ENCODE data around the gene RBM10.

Gene RBM10

GRCh38 chrX:47174846-47175587, 30.0 kb downstream of the RBM10 start:
- no peak for DNase-seq (ENCODE audit: extremely low read depth in 1 of 2, low read depth in 1 of 2)

DNA sequence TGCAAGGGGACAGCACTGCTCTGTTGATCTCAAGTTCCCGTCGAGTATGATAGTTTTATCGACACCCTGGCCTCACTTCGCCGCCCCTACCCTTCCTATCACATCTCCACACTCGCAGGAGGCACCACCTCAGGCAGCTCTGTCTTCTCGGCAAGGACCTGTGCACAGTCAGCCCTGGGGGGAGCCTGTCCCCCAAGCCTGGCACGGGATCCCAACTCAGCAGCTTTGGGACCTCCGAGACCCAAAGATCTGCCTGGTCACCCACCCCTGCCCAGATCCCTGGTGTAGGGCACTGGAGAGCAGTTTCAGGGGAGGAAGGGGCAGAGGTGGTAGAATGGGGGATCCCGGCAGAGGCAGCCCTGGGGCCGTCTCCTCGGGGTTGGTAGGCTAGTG, 30.6 kb downstream of the RBM10 start:
- DNase-seq (ENCODE audit: extremely low read depth in 1 of 2, low read depth in 1 of 2): no peak

DNA sequence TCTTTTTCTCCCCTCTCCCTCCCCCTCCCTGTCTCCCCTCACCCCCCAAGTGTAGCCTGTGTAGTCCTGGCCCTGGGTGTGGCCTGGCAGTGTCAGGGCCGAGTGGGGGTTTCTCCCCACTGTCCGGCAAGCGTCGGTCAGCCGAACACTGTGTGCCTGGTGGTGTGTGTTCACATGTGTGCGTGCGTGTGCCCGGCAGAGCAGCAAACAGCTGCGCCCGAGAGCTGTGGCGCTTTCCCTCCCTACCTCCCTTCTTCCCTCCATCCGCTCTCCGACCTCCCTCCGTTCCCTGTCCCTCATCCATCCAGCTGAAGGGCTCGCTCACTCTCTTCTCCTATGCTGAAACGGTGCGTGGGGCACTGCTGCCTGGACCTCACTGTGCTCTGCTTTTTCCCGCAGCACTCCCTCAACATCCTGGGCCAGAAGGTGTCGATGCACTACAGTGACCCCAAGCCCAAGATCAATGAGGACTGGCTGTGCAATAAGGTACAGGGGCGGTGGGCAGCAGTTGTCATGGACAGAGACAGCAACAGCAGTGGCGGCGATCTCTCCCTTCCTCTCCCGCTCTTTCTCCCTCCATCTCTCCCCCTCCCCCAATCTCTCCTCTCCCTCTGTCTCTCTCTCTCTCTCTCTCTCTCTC, 31.2 kb downstream of the RBM10 start:
- no peak for DNase-seq (ENCODE audit: extremely low read depth in 1 of 2, low read depth in 1 of 2)

GRCh38 chrX:47177079-47177478, 32.1 kb downstream of the RBM10 start:
- no peak for DNase-seq (ENCODE audit: extremely low read depth in 1 of 2, low read depth in 1 of 2)

DNA sequence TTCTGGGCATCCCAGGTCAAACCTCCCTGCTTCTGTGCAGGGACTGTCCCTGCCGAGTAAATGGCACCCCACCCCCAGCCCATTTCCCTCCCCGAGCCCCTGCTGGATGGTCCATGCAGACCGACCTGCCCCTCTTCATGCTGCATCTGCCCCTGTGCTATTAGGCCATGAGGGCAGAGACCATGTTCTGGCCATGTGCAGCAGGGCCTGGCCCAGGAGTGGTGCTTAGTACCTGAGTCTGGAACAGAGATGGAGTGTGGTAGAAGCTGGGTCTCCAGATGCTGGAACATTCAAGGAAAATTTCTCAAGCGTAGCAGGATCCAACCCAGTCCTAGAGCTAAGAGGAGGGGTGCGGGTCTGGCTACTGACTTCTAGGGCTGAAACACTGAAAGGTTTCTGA, 33.3 kb downstream of the RBM10 start:
- no peak for DNase-seq (ENCODE audit: extremely low read depth in 1 of 2, low read depth in 1 of 2)

- DNase-seq (ENCODE audit: extremely low read depth in 1 of 2, low read depth in 1 of 2): no peak
Observed at GRCh38 chrX:47179221-47179927, 34.4 kb downstream of the RBM10 start.

DNA sequence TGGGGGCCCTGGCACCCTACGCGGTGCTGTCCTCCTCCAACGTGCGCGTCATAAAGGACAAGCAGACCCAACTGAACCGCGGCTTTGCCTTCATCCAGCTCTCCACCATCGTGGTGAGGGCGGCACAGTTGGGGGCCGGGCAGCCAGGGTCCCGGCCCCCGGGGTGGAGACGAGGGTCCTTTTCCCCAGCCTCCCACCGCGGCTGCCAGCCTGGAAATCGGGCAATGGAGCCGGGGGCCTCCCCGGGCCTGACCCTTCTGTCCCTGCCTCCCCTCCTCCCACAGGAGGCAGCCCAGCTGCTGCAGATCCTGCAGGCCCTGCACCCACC, 34.9 kb downstream of the RBM10 start:
- no peak for DNase-seq (ENCODE audit: extremely low read depth in 1 of 2, low read depth in 1 of 2)

DNA sequence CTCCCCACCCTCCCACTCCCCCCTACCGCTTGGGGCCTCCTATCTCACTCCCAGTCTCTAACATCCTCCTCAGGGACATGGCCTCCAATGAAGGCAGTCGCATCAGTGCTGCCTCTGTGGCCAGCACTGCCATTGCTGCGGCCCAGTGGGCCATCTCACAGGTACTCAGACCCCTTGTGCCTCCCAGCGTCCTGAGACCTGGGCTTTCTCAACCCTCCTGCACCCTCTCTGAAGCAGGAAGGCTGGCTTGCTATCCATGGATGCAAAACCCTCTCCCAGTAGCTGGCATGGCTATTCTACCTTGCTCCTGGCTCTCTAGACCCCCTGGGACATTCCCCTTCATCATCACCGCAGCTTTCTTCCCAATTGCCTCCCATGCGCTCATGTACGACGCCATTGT, 35.3 kb downstream of the RBM10 start:
- DNase-seq (ENCODE audit: extremely low read depth in 1 of 2, low read depth in 1 of 2): no peak

DNA sequence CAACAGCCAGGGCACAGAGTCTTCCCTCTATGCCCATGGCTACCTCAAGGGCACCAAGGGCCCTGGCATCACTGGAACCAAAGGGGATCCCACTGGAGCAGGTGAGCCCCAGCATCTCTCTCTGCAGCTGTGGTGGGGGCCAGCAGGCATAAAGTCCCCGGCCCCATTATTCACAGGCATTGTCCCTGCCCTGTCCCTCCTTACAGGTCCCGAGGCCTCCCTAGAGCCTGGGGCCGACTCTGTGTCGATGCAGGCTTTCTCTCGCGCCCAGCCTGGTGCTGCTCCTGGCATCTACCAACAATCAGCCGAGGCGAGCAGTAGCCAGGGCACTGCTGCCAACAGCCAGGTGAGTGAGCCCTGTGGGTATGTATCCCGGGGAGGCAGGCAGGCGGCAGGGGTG, 36.3 kb downstream of the RBM10 start:
- DNase-seq (ENCODE audit: extremely low read depth in 1 of 2, low read depth in 1 of 2): no peak

GRCh38 chrX:47182106-47182700, 37.2 kb downstream of the RBM10 start:
- DNase-seq (ENCODE audit: extremely low read depth in 1 of 2, low read depth in 1 of 2): no peak

DNA sequence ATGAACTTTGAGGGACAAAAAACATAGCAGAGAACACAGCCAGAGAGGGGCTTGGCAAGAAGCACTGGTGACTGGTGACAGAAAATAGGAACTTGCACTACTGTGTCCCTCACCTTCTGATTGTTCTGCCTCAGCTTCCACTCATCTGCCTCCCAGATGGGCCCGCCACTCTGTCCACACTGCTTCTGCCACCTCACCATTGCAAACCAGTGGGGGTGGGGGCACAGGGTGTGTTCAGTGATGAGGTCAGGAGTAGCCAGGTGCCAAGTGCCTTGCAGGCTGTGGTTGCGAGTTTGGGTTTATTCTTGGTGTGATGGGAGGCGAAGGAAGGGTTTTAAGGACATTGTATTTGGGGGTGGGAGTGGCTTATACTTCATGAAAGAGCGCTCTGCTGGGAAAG, 39.5 kb downstream of the RBM10 start:
- DNase-seq (ENCODE audit: extremely low read depth in 1 of 2, low read depth in 1 of 2): no peak

- no peak for DNase-seq (ENCODE audit: extremely low read depth in 1 of 2, low read depth in 1 of 2)
Observed at GRCh38 chrX:47185241-47185640, 40.2 kb downstream of the RBM10 start.

- DNase-seq (ENCODE audit: extremely low read depth in 1 of 2, low read depth in 1 of 2): no peak
Observed at GRCh38 chrX:47186096-47186740, 41.2 kb downstream of the RBM10 start.

- DNase-seq (ENCODE audit: extremely low read depth in 1 of 2, low read depth in 1 of 2): no peak
Observed at GRCh38 chrX:47187106-47187677, 42.2 kb downstream of the RBM10 start.

DNA sequence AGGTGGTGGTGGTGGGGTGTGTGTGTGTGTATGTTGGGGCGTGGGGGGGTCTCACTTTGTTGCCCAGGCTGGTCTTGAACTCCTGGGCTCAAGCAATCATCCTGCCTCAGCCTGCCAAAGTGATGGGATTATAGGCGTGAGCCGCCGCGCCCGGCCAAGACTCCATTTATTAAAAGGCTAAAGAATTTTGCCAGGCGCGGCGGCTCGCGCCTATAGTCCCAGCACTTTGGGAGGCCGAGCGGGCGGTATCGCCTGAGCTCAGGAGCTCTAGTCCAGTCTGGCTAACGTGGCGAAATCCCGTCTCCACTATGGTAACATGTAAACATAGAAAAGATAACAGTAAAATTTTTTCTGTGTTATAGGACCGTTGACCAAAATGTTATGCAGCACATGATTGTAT, 44.9 kb downstream of the RBM10 start:
- DNase-seq (ENCODE audit: extremely low read depth in 1 of 2, low read depth in 1 of 2): no peak

GRCh38 chrX:47190445-47191269, 45.6 kb downstream of the RBM10 start:
- DNase-seq (ENCODE audit: extremely low read depth in 1 of 2, low read depth in 1 of 2): peak; percentile 70 to 79

DNA sequence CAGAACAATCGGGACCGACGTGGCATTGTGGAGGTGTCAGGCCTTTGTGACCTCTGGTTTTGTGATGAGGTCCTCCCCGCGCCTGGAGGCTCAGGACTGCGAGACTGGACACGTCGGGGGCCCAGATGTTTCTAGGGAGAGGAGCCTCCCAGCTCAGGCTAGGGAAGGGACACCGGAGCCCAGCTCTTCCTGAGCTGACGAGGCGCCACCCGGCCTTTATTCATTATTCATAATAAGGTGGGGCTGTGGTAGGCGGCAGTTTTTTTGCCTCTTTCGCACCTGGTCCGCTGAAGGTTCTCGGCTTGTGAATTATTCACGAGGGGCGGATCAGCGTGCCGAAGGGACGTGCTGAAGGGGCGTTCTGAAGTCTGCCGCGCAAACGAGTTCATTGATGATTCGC, 46.3 kb downstream of the RBM10 start:
- peak in 1 of 2 donors; percentile 34 for DNase-seq (ENCODE audit: extremely low read depth in 1 of 2, low read depth in 1 of 2)

DNA sequence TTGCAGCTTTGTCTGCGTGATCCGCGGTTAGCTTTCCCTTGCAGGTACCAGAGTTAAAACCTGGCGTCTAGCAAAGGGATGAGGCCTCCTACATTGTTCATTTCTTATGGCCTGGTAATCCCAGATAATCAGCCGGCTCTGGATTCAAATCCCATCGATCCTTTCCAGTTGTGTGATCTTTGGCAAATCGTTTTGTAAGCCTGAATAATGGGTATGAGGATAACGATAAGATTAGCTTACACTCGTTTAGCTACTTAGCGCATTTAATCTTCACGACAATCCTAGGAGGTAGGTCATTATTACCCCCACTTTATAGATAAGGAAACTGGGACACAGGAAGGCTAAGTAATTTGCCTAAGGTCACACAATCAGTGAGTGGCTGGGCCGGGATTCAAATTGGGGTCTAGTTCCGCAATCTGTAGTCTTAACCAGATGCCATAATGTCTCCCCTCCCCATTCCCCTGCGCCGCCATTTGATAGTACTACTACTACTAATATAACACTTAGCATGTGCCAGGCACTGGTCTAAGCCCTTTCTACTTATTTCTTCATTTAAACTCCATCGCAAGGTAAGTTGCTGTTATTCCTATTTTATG, 46.9 kb downstream of the RBM10 start:
- no peak for DNase-seq (ENCODE audit: extremely low read depth in 1 of 2, low read depth in 1 of 2)

- DNase-seq (ENCODE audit: extremely low read depth in 1 of 2, low read depth in 1 of 2): peak; percentile 78 to 83
Observed at GRCh38 chrX:47193475-47194193, 48.6 kb downstream of the RBM10 start, which contains the start of gene UBA1. Gene UBA1, plus strand, starts transcription at chrX:47193829. Its CDS starts 4,974 bp downstream, at chrX:47198803.

All from stimulated activated CD8-positive, alpha-beta memory T cell treated with anti-CD3 and anti-CD28 coated beads, Interleukin-7, amount 100 ng/mL, for 48 hours (primary cell).